MM.1S (cell line): Measurements from ENCODE around the gene ADAMTS3.

Experiments
- EZH2 ChIP-seq: fragments of 300-600 bp; sonication (generic); optimal IDR thresholded peaks from 2 replicates; pipeline ENCODE3; 2017; ENCODE audit warnings: low read depth, mild to moderate bottlenecking, antibody characterized with exemption, low read length, mixed read lengths
- EZH2phosphoT487 ChIP-seq: fragments of 300-600 bp; sonication (generic); IDR thresholded peaks from 2 replicates; pipeline ENCODE4 v1.6.1; 2018; ENCODE audit warnings: antibody characterized with exemption, low read length
- TF ChIP-seq, protein P1 (sequence below): fragments of 300-600 bp; sonication (generic); IDR thresholded peaks from 2 replicates; pipeline ENCODE4 v1.5.1; 2016; ENCODE audit warnings: antibody characterized with exemption, low read length, mixed read lengths

DNA sequence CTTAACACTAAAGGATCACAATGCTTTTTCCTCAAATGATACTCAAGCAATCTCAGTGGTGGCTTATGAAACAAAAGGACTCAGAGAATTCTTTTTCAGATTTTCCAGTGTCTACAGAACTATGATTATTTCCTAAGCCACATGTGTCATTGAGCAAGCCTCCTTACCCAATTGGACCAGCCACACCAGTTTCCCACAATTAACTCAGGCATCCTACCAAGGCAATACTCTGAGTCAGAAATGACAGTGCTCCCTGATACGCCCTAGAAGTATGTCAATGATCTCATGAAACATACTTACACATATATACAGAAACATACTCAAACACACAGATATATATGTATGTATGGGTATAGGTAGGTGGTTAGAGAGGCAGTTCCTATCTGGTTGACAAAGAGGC lies 4.8 kb downstream of the ADAMTS3 start:
- TF ChIP-seq EZH2phosphoT487 (no peak), EZH2 (no peak)
- TF ChIP-seq, protein P1, sequence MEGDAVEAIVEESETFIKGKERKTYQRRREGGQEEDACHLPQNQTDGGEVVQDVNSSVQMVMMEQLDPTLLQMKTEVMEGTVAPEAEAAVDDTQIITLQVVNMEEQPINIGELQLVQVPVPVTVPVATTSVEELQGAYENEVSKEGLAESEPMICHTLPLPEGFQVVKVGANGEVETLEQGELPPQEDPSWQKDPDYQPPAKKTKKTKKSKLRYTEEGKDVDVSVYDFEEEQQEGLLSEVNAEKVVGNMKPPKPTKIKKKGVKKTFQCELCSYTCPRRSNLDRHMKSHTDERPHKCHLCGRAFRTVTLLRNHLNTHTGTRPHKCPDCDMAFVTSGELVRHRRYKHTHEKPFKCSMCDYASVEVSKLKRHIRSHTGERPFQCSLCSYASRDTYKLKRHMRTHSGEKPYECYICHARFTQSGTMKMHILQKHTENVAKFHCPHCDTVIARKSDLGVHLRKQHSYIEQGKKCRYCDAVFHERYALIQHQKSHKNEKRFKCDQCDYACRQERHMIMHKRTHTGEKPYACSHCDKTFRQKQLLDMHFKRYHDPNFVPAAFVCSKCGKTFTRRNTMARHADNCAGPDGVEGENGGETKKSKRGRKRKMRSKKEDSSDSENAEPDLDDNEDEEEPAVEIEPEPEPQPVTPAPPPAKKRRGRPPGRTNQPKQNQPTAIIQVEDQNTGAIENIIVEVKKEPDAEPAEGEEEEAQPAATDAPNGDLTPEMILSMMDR, result no peak
